HepG2 (cell line): ENCODE data around the gene TEX19. TPM values are rescaled to one million over a fixed set of nuclear protein-coding genes. Genes with fewer than 3 reads are reported as not detected.

ENCODE experiments used
- ARID4A ChIP-seq: sonication (generic); formaldehyde crosslinking; IDR thresholded peaks from 2 replicates; pipeline ENCODE4 v1.5.0; 2020; ENCODE audit warnings: mild to moderate bottlenecking, missing genetic modification reagents, borderline replicate concordance
- ATF3 ChIP-seq: sonication (generic); formaldehyde crosslinking; IDR thresholded peaks from 2 replicates; pipeline ENCODE4 v1.4.0; 2020; ENCODE audit warnings: missing genetic modification reagents
- BCLAF1 ChIP-seq: fragments of 450-650 bp; IDR thresholded peaks from 2 replicates; pipeline ENCODE4 v1.6.1; 2017; ENCODE audit warnings: mild to moderate bottlenecking
- IKZF4 ChIP-seq: sonication (generic); formaldehyde crosslinking; IDR thresholded peaks from 2 replicates; pipeline ENCODE4 v1.5.1; 2020; ENCODE audit warnings: borderline replicate concordance, mild to moderate bottlenecking, low read depth, missing genetic modification reagents; ENCODE audit errors: not compliant biosample characterization
- MEF2D ChIP-seq: sonication (generic); formaldehyde crosslinking; IDR thresholded peaks from 2 replicates; pipeline ENCODE4 v1.5.1; 2020; ENCODE audit warnings: mild to moderate bottlenecking, missing genetic modification reagents
- NCOA1 ChIP-seq: sonication (generic); formaldehyde crosslinking; IDR thresholded peaks from 2 replicates; pipeline ENCODE4 v1.9.0; 2021; ENCODE audit warnings: missing genetic modification reagents
- NR2F1 ChIP-seq, 2 experiments: fragments of 450-650 bp in 1 of 2; formaldehyde crosslinking in 1 of 2; IDR thresholded peaks; 2 replicates each; pipeline versions ENCODE4 v1.5.0 to v1.6.1; 2016 to 2020; ENCODE audit warnings: mild to moderate bottlenecking in 1 of 2, missing compliant biosample characterization in 1 of 2, missing genetic modification reagents in 1 of 2, moderate library complexity in 1 of 2
- POLR2AphosphoS5 ChIP-seq: IDR thresholded peaks from 2 replicates; pipeline ENCODE4 v1.6.1; 2012; ENCODE audit warnings: low read depth, low read length
- ZBED4 ChIP-seq: sonication (generic); formaldehyde crosslinking; IDR thresholded peaks from 2 replicates; pipeline ENCODE4 v1.4.0; 2020; ENCODE audit warnings: missing genetic modification reagents, borderline replicate concordance
- ZBTB33 ChIP-seq: sonication (generic); formaldehyde crosslinking; IDR thresholded peaks from 2 replicates; pipeline ENCODE4 v1.4.0; 2020; ENCODE audit warnings: missing genetic modification reagents
- ZNF280B ChIP-seq: sonication (generic); formaldehyde crosslinking; IDR thresholded peaks from 2 replicates; pipeline ENCODE4 v1.5.0; 2020; ENCODE audit warnings: missing genetic modification reagents, mild to moderate bottlenecking, borderline replicate concordance
- polyA plus RNA-seq, 8 experiments: library from polyadenylated mRNA; depleted of rRNA in 3 of 8; stranded (reverse) in 7 of 8; unstranded in 1 of 8; fragments of >200 nt; fragmentation: Illumina TruSeq in 4 of 8; extraction: Trizol in 4 of 8; gene quantifications; 2 replicates each; pipeline versions ENCODE4 v1.2.1 to v1.2.3, GENCODE V29; 2011 to 2016; ENCODE audit warnings: low read depth in 4 of 8, missing spikeins in 1 of 8, mixed read lengths in 1 of 8; ENCODE audit not compliant: insufficient read depth in 1 of 8
- total RNA-seq, 5 experiments: library from RNA; depleted of rRNA; stranded (reverse); fragments of >200 nt; fragmentation: Illumina TruSeq; extraction: Trizol; gene quantifications; 2 replicates each; pipeline ENCODE4 v1.2.3, GENCODE V29; 2016; ENCODE audit warnings: low read depth in 1 of 5

Gene TEX19
- total and polyA plus RNA-seq, 2 of the 13 experiments (the other 11 are each of a cell fraction or from before 2014, with no cell fraction given) = 1.3 to 6.0 TPM

- TF ChIP-seq BCLAF1 = no peak
- TF ChIP-seq ZBTB33 (CRISPR knock-in tag) = no peak
- TF ChIP-seq IKZF4 (CRISPR knock-in tag) = no peak
- TF ChIP-seq NCOA1 (CRISPR knock-in tag) = 0 out of 2 replicates have a peak, but pooled peaks have one; percentile 20
- peak; percentile 46 to 73; a peak in 2 of 4 replicates for TF ChIP-seq NR2F1 (CRISPR knock-in tag; IDR thresholded peaks at IDR 0.05)
- peak; percentile 69 for TF ChIP-seq POLR2AphosphoS5
- peak; percentile 72; the same call in 1 of the 2 replicates for TF ChIP-seq MEF2D (CRISPR knock-in tag)
- peak; percentile 12; the same call in 1 of the 2 replicates for TF ChIP-seq ZNF280B (CRISPR knock-in tag)
- no peak for TF ChIP-seq ATF3 (CRISPR knock-in tag)
- TF ChIP-seq ARID4A (CRISPR knock-in tag) = peak; percentile 60
- peak; percentile 34; the same call in 1 of the 2 replicates for TF ChIP-seq ZBED4 (CRISPR knock-in tag)
Observed at GRCh38 chr17:82317394-82318168, 41.5 kb upstream of the TEX19 start, which contains the start of gene CD7 (continued).
